OCI-LY1 (cell line): ENCODE data around the gene GMDS.
A peak's percentile ranks its signal among the peaks of the same experiment; 100 is the strongest.

Source experiments
- H2AFZ ChIP-seq: fragments of 200-600 bp; sonication (generic), shearing (Covaris generic); 2 replicates; pipeline ENCODE4 v1.6.0; 2014; ENCODE audit warnings: antibody characterized with exemption, mild to moderate bottlenecking, low read length
- H3F3A ChIP-seq: fragments of 200-600 bp; sonication (generic), shearing (Covaris generic); 2 replicates; pipeline ENCODE4 v1.6.0; 2014; ENCODE audit warnings: mild to moderate bottlenecking, antibody characterized with exemption, low read length, moderate library complexity; ENCODE audit not compliant: insufficient read depth
- H3K27ac ChIP-seq: fragments of 200-600 bp; sonication (generic); 2 replicates; pipeline ENCODE4 v1.5.1; 2014; ENCODE audit warnings: low read length, mixed run types, mild to moderate bottlenecking, low read depth; ENCODE audit not compliant: poor library complexity, severe bottlenecking
- H3K27me3 ChIP-seq: fragments of 200-600 bp; sonication (generic); 2 replicates; pipeline ENCODE4 v1.6.0; 2014; ENCODE audit warnings: antibody characterized with exemption, mild to moderate bottlenecking, low read length, moderate library complexity; ENCODE audit not compliant: insufficient read depth
- H3K36me3 ChIP-seq: fragments of 200-600 bp; sonication (generic); 2 replicates; pipeline ENCODE4 v1.6.1; 2014; ENCODE audit warnings: mild to moderate bottlenecking, antibody characterized with exemption, low read length, moderate library complexity, mixed read lengths; ENCODE audit not compliant: insufficient read depth
- H3K4me1 ChIP-seq: fragments of 200-600 bp; sonication (generic); 2 replicates; pipeline ENCODE4 v1.5.1; 2014; ENCODE audit warnings: mild to moderate bottlenecking, low read length, moderate library complexity; ENCODE audit not compliant: insufficient read depth, severe bottlenecking
- H3K4me2 ChIP-seq: fragments of 200-600 bp; sonication (generic), shearing (Covaris generic); 2 replicates; pipeline ENCODE4 v1.6.1; 2014; ENCODE audit warnings: low read length
- H3K4me3 ChIP-seq: fragments of 200-600 bp; sonication (generic); 2 replicates; pipeline ENCODE4 v1.5.1; 2014; ENCODE audit warnings: low read length, low read depth, mild to moderate bottlenecking, mixed read lengths; ENCODE audit not compliant: poor library complexity, severe bottlenecking
- H3K79me2 ChIP-seq: fragments of 200-600 bp; shearing (Covaris generic); 2 replicates; pipeline ENCODE4 v1.6.1; 2016; ENCODE audit warnings: mixed run types, low read length, mixed read lengths; ENCODE audit not compliant: insufficient read depth
- H3K9ac ChIP-seq: fragments of 200-600 bp; sonication (generic), shearing (Covaris generic); 2 replicates; pipeline ENCODE4 v1.6.1; 2014; ENCODE audit warnings: mild to moderate bottlenecking, low read length, mixed read lengths
- H3K9me2 ChIP-seq: fragments of 200-600 bp; sonication (generic), shearing (Covaris generic); 2 replicates; pipeline ENCODE4 v1.6.1; 2014; ENCODE audit warnings: low read depth, mild to moderate bottlenecking, low read length, mixed read lengths
- H3K9me3 ChIP-seq: fragments of 200-600 bp; shearing (Covaris generic); 2 replicates; pipeline ENCODE4 v1.6.1; 2014; ENCODE audit warnings: low read length, mixed read lengths
- H4K20me1 ChIP-seq: fragments of 200-600 bp; sonication (generic), shearing (Covaris generic); 2 replicates; pipeline ENCODE4 v1.6.0; 2016; ENCODE audit warnings: mild to moderate bottlenecking, low read length; ENCODE audit not compliant: insufficient read depth
- EZH2 ChIP-seq: fragments of 200-600 bp; sonication (generic), shearing (Covaris generic); IDR thresholded peaks from 2 replicates; pipeline ENCODE4 v1.8.0; 2017; ENCODE audit warnings: borderline replicate concordance, mixed run types, mild to moderate bottlenecking, antibody characterized with exemption, low read length, moderate library complexity, mixed read lengths
- TF ChIP-seq, protein P1 (sequence below): fragments of 200-600 bp; sonication (generic), shearing (Covaris generic); IDR thresholded peaks from 2 replicates; pipeline ENCODE4 v1.5.1; 2017; ENCODE audit warnings: mild to moderate bottlenecking, antibody characterized with exemption, low read length, moderate library complexity, mixed read lengths

GMDS gene

DNA sequence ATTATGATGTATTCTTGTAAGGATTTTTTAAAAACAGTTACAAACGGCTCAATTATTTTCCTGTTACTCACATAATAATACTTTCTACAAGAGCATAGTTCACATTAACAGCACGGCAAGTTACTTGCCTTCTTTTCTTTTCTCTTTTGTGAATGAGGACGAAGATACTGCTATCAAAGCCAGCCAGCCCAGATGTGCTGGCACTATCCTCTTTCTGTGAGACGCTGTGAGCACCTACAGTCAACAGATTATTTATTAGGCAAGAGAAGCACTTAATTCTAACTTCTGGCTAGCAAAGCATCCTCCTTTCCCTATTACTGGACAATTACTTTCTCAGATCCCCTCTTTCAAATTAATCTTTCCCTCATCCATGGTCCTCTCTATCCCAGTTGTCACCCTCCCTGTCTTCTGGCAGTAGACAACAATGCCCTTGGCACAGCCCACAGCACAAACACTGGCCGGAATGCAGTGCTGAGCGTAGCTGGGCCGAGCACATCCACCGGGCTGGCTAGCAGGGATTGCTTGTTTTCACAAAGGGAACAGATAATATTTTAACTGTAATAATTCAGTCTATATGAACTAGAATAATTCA lies 373.6 kb downstream of the GMDS start:
- Histone ChIP-seq H3K9ac (peak overlapping the region; percentile 93), H3K79me2 (no peaks in the 10 kb centered on the region), H4K20me1 (no peaks in the 10 kb centered on the region), H3K4me1 (peaks cover 77% of the 10 kb centered on the region), H3F3A (peaks cover 14% of the 10 kb centered on the region; the same call in 1 of the 2 replicates), H2AFZ (no peak overlapping the region), H3K4me2 (peak overlapping the region; percentile 76), H3K27me3 (no peaks in the 10 kb centered on the region), H3K9me3 (no peaks in the 10 kb centered on the region), H3K36me3 (no peaks in the 10 kb centered on the region), H3K4me3 (peak overlapping the region; percentile 52), H3K9me2 (no peaks in the 10 kb centered on the region), H3K27ac (peak overlapping the region; percentile 99)
- TF ChIP-seq, protein P1, sequence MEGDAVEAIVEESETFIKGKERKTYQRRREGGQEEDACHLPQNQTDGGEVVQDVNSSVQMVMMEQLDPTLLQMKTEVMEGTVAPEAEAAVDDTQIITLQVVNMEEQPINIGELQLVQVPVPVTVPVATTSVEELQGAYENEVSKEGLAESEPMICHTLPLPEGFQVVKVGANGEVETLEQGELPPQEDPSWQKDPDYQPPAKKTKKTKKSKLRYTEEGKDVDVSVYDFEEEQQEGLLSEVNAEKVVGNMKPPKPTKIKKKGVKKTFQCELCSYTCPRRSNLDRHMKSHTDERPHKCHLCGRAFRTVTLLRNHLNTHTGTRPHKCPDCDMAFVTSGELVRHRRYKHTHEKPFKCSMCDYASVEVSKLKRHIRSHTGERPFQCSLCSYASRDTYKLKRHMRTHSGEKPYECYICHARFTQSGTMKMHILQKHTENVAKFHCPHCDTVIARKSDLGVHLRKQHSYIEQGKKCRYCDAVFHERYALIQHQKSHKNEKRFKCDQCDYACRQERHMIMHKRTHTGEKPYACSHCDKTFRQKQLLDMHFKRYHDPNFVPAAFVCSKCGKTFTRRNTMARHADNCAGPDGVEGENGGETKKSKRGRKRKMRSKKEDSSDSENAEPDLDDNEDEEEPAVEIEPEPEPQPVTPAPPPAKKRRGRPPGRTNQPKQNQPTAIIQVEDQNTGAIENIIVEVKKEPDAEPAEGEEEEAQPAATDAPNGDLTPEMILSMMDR, result no peak
- TF ChIP-seq EZH2, result no peak

- H2AFZ ChIP-seq, result no peak overlapping the region
- peak overlapping the region; percentile 76 for H3K4me2 ChIP-seq
- peaks cover 85% of the 10 kb centered on the region for H3K4me1 ChIP-seq
Measured at GRCh38 chr6:1870932-1871331, 374.5 kb downstream of the GMDS start.

GRCh38 chr6:1870251-1870650 lies 375.2 kb downstream of the GMDS start:
- Histone ChIP-seq H3F3A (peaks cover 14% of the 10 kb centered on the region; the same call in 1 of the 2 replicates), H3K4me3 (peak overlapping the region; percentile 52), H2AFZ (no peak overlapping the region), H3K9ac (peak overlapping the region; percentile 93), H4K20me1 (no peaks in the 10 kb centered on the region), H3K36me3 (no peaks in the 10 kb centered on the region), H3K9me3 (no peaks in the 10 kb centered on the region), H3K27me3 (no peaks in the 10 kb centered on the region), H3K27ac (peak overlapping the region; percentile 99), H3K4me1 (peaks cover 92% of the 10 kb centered on the region), H3K9me2 (no peaks in the 10 kb centered on the region), H3K79me2 (no peaks in the 10 kb centered on the region), H3K4me2 (peak overlapping the region; percentile 76)
- TF ChIP-seq, protein P1, result no peak
- TF ChIP-seq EZH2, result no peak

More at GRCh38 chr6:1870932-1871331, 374.5 kb downstream of the GMDS start:
- H3K79me2 ChIP-seq, result no peaks in the 10 kb centered on the region
- peak overlapping the region; percentile 93 for H3K9ac ChIP-seq
- peaks cover 14% of the 10 kb centered on the region; the same call in 1 of the 2 replicates for H3F3A ChIP-seq
- peak overlapping the region; percentile 99 for H3K27ac ChIP-seq
- no peaks in the 10 kb centered on the region for H4K20me1 ChIP-seq
- no peaks in the 10 kb centered on the region for H3K27me3 ChIP-seq
- TF ChIP-seq, protein P1, result no peak
- no peaks in the 10 kb centered on the region for H3K9me2 ChIP-seq
- no peaks in the 10 kb centered on the region for H3K9me3 ChIP-seq
- no peaks in the 10 kb centered on the region for H3K36me3 ChIP-seq
- H3K4me3 ChIP-seq, result peak overlapping the region; percentile 52
